ENCODE results near the gene RASAL2.
"Not testable (repeated sequence)": the region's sequence is repeated elsewhere in the genome, so short reads cannot be mapped to it uniquely, and the experiment has no call there.

The RASAL2 gene

GRCh38 chr1:178237121-178237520 is 143.2 kb downstream of the RASAL2 start:
- no peak for DNase-seq (ENCODE audit: low spot score)

- DNase-seq (ENCODE audit: low spot score), result no peak
Measured at GRCh38 chr1:178238722-178239510, 145.0 kb downstream of the RASAL2 start.

- no peak for DNase-seq (ENCODE audit: low spot score)
Measured at GRCh38 chr1:178241057-178241456, 147.2 kb downstream of the RASAL2 start.

GRCh38 chr1:178241837-178242236 is 147.9 kb downstream of the RASAL2 start:
- no peak for DNase-seq (ENCODE audit: low spot score)

GRCh38 chr1:178243119-178243518 is 149.2 kb downstream of the RASAL2 start:
- DNase-seq (ENCODE audit: low spot score), result no peak

- DNase-seq (ENCODE audit: low spot score), result no peak
Measured at GRCh38 chr1:178243890-178244289, 150.0 kb downstream of the RASAL2 start.

GRCh38 chr1:178248284-178248683 is 154.4 kb downstream of the RASAL2 start:
- DNase-seq (ENCODE audit: low spot score), result not testable (repeated sequence)

GRCh38 chr1:178253581-178253980 is 159.7 kb downstream of the RASAL2 start:
- DNase-seq (ENCODE audit: low spot score), result not testable (repeated sequence)

GRCh38 chr1:178254433-178254832 is 160.5 kb downstream of the RASAL2 start:
- no peak for DNase-seq (ENCODE audit: low spot score)

GRCh38 chr1:178258536-178258935 is 164.6 kb downstream of the RASAL2 start:
- DNase-seq (ENCODE audit: low spot score), result no peak

- DNase-seq (ENCODE audit: low spot score), result peak; percentile 13
Measured at GRCh38 chr1:178262120-178262500, 168.2 kb downstream of the RASAL2 start.

- peak; percentile 16 for DNase-seq (ENCODE audit: low spot score)
Measured at GRCh38 chr1:178263341-178263740, 169.4 kb downstream of the RASAL2 start.

- no peak for DNase-seq (ENCODE audit: low spot score)
Measured at GRCh38 chr1:178266113-178266512, 172.2 kb downstream of the RASAL2 start.

GRCh38 chr1:178266619-178267066 is 172.7 kb downstream of the RASAL2 start:
- DNase-seq (ENCODE audit: low spot score), result no peak

- no peak for DNase-seq (ENCODE audit: low spot score)
Measured at GRCh38 chr1:178267646-178268094, 173.8 kb downstream of the RASAL2 start.

GRCh38 chr1:178271471-178271870 is 177.6 kb downstream of the RASAL2 start:
- no peak for DNase-seq (ENCODE audit: low spot score)

- DNase-seq (ENCODE audit: low spot score), result no peak
Measured at GRCh38 chr1:178273707-178274410, 180.0 kb downstream of the RASAL2 start.

- no peak for DNase-seq (ENCODE audit: low spot score)
Measured at GRCh38 chr1:178275049-178275448, 181.1 kb downstream of the RASAL2 start.

GRCh38 chr1:178275553-178275952 is 181.6 kb downstream of the RASAL2 start:
- no peak for DNase-seq (ENCODE audit: low spot score)

GRCh38 chr1:178277793-178278530 is 184.1 kb downstream of the RASAL2 start:
- DNase-seq (ENCODE audit: low spot score), result peak; percentile 20

- no peak for DNase-seq (ENCODE audit: low spot score)
Measured at GRCh38 chr1:178278916-178279686, 185.2 kb downstream of the RASAL2 start.

- peak; percentile 25 for DNase-seq (ENCODE audit: low spot score)
Measured at GRCh38 chr1:178282949-178283367, 189.1 kb downstream of the RASAL2 start.

Measured in Ammon's horn (tissue), 1 donor.